ENCODE data around the gene IL34. TPM values are rescaled to one million over a fixed set of nuclear protein-coding genes. Genes with fewer than 3 reads are reported as not detected.

Gene IL34
- polyA plus RNA-seq, 1 donor from 2014 or later, result 3.0 TPM

- Histone ChIP-seq H2AFZ (ENCODE audit: low read depth, low read length) (no peak overlapping the region), H3K9ac (ENCODE audit: low read length) (peak overlapping the region; percentile 89)
Measured at GRCh38 chr16:70684146-70685060, 38.0 kb downstream of the IL34 start.

More at GRCh38 chr16:70684146-70685060, 38.0 kb downstream of the IL34 start:
- no peaks in the 10 kb centered on the region for H3K27me3 ChIP-seq (ENCODE audit: insufficient read depth, low read depth, low read length)
- H3K4me3 ChIP-seq (ENCODE audit: low read length), result peak overlapping the region; percentile 91
- TF ChIP-seq REST (IDR thresholded peaks at IDR 0.05; ENCODE audit: borderline replicate concordance) (no peak), POLR2AphosphoS5 (IDR thresholded peaks at IDR 0.05) (no peak), TAF1 (IDR thresholded peaks at IDR 0.05; ENCODE audit: low read depth) (no peak), CTCF (IDR thresholded peaks at IDR 0.05; ENCODE audit: poor library complexity, severe bottlenecking) (no peak)
- H3K27ac ChIP-seq (ENCODE audit: low read length), result peak overlapping the region; percentile 62
- H3K36me3 ChIP-seq (ENCODE audit: insufficient read depth, low read length), result no peaks in the 10 kb centered on the region
- no peaks in the 10 kb centered on the region for H3K9me2 ChIP-seq (ENCODE audit: insufficient read depth, low read length)
- no peaks in the 10 kb centered on the region for H3F3A ChIP-seq (ENCODE audit: insufficient read depth, low read length, poor library complexity, severe bottlenecking)
- peak overlapping the region; percentile 97 for H3K4me2 ChIP-seq (ENCODE audit: low read length)
- peaks cover 3% of the 10 kb centered on the region for H4K20me1 ChIP-seq (ENCODE audit: insufficient read depth)
- peaks cover 23% of the 10 kb centered on the region for H3K79me2 ChIP-seq (replicated peaks; ENCODE audit: insufficient read depth, low read length)
- no peaks in the 10 kb centered on the region for H3K9me3 ChIP-seq (ENCODE audit: low read length)

Data from neural cell (in vitro differentiated cells).